H1 (cell line): ENCODE results near the gene ZNF423. TPM values are rescaled to one million over a fixed set of nuclear protein-coding genes. Genes with fewer than 3 reads are reported as not detected.

Experiments
- CTCF ChIA-PET: fragments of 300-600 bp; sonication (Branson Sonifier 250); formaldehyde crosslinking; loops from one replicate; lab custom pipeline; 2021; ENCODE audit not compliant: partially characterized antibody; lab: Charles Lee
- POLR2A ChIA-PET: fragments of 300-600 bp; sonication (Branson Sonifier 250); formaldehyde crosslinking; loops from one replicate; lab custom pipeline; 2021; ENCODE audit warnings: inconsistent platforms; ENCODE audit not compliant: partially characterized antibody; lab: Charles Lee
- DNase-seq, 2 experiments: peaks; one replicate each; pipeline versions ENCODE4 v3.0.0 to v3.0.0-alpha.2; 2010 to 2022; ENCODE audit warnings: low spot score in 2 of 2, low read depth in 1 of 2, mixed read lengths in 1 of 2
- FAIRE-seq: peaks from 2 replicates; lab custom pipeline; 2011; peaks lifted over from hg19 to GRCh38; lab: Jason Lieb, UNC
- H2AFZ ChIP-seq: 2 replicates; pipeline ENCODE4 v1.8.1; 2012; ENCODE audit warnings: low read length, inconsistent platforms
- H2AK5ac ChIP-seq: 2 replicates; pipeline ENCODE4 v1.6.1; 2013; ENCODE audit warnings: low read depth, low read length
- H2BK120ac ChIP-seq: replicated peaks from 2 replicates; pipeline ENCODE3; 2013; ENCODE audit warnings: low read depth, low read length, inconsistent platforms
- H2BK12ac ChIP-seq: 2 replicates; pipeline ENCODE4 v1.6.1; 2013; ENCODE audit warnings: low read depth, low read length
- H2BK15ac ChIP-seq: 2 replicates; pipeline ENCODE4 v1.6.1; 2013; ENCODE audit warnings: low read length
- H2BK20ac ChIP-seq: 2 replicates; pipeline ENCODE4 v1.6.1; 2013; ENCODE audit warnings: low read length
- H2BK5ac ChIP-seq: 2 replicates; pipeline ENCODE4 v1.6.1; 2013; ENCODE audit warnings: low read depth, low read length
- H3K14ac ChIP-seq: 2 replicates; pipeline ENCODE4 v1.6.1; 2013; ENCODE audit warnings: inconsistent platforms; ENCODE audit not compliant: insufficient read length
- H3K18ac ChIP-seq: 2 replicates; pipeline ENCODE4 v1.6.1; 2013; ENCODE audit warnings: low read length; ENCODE audit errors: extremely low read depth
- H3K23ac ChIP-seq: 2 replicates; pipeline ENCODE4 v1.6.1; 2013; ENCODE audit warnings: inconsistent platforms; ENCODE audit not compliant: insufficient read length
- H3K23me2 ChIP-seq: 2 replicates; pipeline ENCODE4 v1.6.1; 2013; ENCODE audit warnings: low read depth, low read length
- H3K27ac ChIP-seq: 2 replicates; pipeline ENCODE4 v1.6.1; 2011; ENCODE audit warnings: low read depth, low read length, inconsistent platforms
- H3K27me3 ChIP-seq, 4 experiments: replicated peaks in 1 of 4; 1 replicate in 1 of 4; 2 replicates in 3 of 4; pipeline versions ENCODE4 v1.6.1 to v1.8.1; 2011 to 2013; ENCODE audit warnings: low read length in 3 of 4, mild to moderate bottlenecking in 3 of 4, inconsistent platforms in 2 of 4, mixed read lengths in 2 of 4, moderate library complexity in 1 of 4; ENCODE audit not compliant: control insufficient read depth in 3 of 4, insufficient read depth in 3 of 4; ENCODE audit errors: extremely low read depth in 1 of 4
- H3K36me3 ChIP-seq, 4 experiments: 2 replicates each; pipeline versions ENCODE4 v1.6.1 to v1.8.1; 2011 to 2013; ENCODE audit warnings: mild to moderate bottlenecking in 4 of 4, low read length in 3 of 4, moderate library complexity in 2 of 4, control low read depth in 1 of 4, inconsistent platforms in 1 of 4; ENCODE audit not compliant: insufficient read depth in 4 of 4, control insufficient read depth in 2 of 4
- H3K4ac ChIP-seq: replicated peaks from 2 replicates; pipeline ENCODE3; 2013; ENCODE audit warnings: low read length, low read depth, mixed read lengths, inconsistent platforms; ENCODE audit not compliant: insufficient read length
- H3K4me1 ChIP-seq, 4 experiments: replicated peaks in 1 of 4; 1 replicate in 1 of 4; 2 replicates in 3 of 4; pipeline versions ENCODE4 v1.6.1 to v1.8.1; 2011 to 2013; ENCODE audit warnings: low read length in 3 of 4, inconsistent platforms in 2 of 4, mixed read lengths in 1 of 4; ENCODE audit not compliant: insufficient read depth in 4 of 4, control insufficient read depth in 3 of 4
- H3K4me2 ChIP-seq, 2 experiments: 2 replicates each; pipeline versions ENCODE4 v1.6.1 to v1.8.1; 2011 to 2013; ENCODE audit warnings: low read depth in 2 of 2, low read length in 2 of 2, control low read depth in 1 of 2, inconsistent platforms in 1 of 2, mild to moderate bottlenecking in 1 of 2; ENCODE audit not compliant: insufficient read depth in 1 of 2
- H3K4me3 ChIP-seq, 4 experiments: fragments of 200-600, 300-600 bp in 1 of 4; sonication (generic), shearing (Covaris generic), sonication (Bioruptor Twin) in 1 of 4; 2 replicates each; pipeline versions ENCODE4 v1.5.1 to v1.8.1; 2011 to 2016; ENCODE audit warnings: low read length in 4 of 4, low read depth in 3 of 4, control low read depth in 2 of 4, inconsistent platforms in 2 of 4, mild to moderate bottlenecking in 2 of 4, mixed read lengths in 1 of 4, moderate library complexity in 1 of 4; ENCODE audit not compliant: insufficient read depth in 2 of 4; ENCODE audit errors: extremely low read depth in 1 of 4
- H3K56ac ChIP-seq: replicated peaks from 2 replicates; pipeline ENCODE3; 2013; ENCODE audit warnings: low read depth, mild to moderate bottlenecking, mixed read lengths, low read length, inconsistent platforms; ENCODE audit not compliant: insufficient read length
- H3K79me1 ChIP-seq: 2 replicates; pipeline ENCODE4 v1.6.1; 2013; ENCODE audit warnings: low read depth, low read length, control low read depth
- H3K79me2 ChIP-seq, 2 experiments: 2 replicates each; pipeline versions ENCODE4 v1.6.1 to v1.8.1; 2012 to 2013; ENCODE audit warnings: low read length in 2 of 2, mild to moderate bottlenecking in 2 of 2, inconsistent platforms in 1 of 2; ENCODE audit not compliant: insufficient read depth in 2 of 2, control insufficient read depth in 1 of 2
- H3K9ac ChIP-seq, 4 experiments: replicated peaks in 1 of 4; 1 replicate in 1 of 4; 2 replicates in 3 of 4; pipeline versions ENCODE4 v1.6.1 to v1.8.1; 2011 to 2013; ENCODE audit warnings: low read depth in 3 of 4, low read length in 3 of 4, control low read depth in 2 of 4, mild to moderate bottlenecking in 2 of 4, moderate library complexity in 2 of 4, inconsistent platforms in 1 of 4; ENCODE audit errors: extremely low read depth in 1 of 4
- H3K9me3 ChIP-seq, 2 experiments: 2 replicates each; pipeline versions ENCODE4 v1.6.1 to v1.8.1; 2012 to 2013; ENCODE audit warnings: mild to moderate bottlenecking in 2 of 2, moderate library complexity in 2 of 2, control low read depth in 1 of 2, inconsistent platforms in 1 of 2, low read depth in 1 of 2, low read length in 1 of 2, mixed read lengths in 1 of 2; ENCODE audit not compliant: insufficient read depth in 2 of 2
- H4K20me1 ChIP-seq, 2 experiments: replicated peaks in 1 of 2; 2 replicates each; pipeline versions ENCODE3 to v1.8.1; 2011 to 2013; ENCODE audit warnings: inconsistent platforms in 2 of 2, low read length in 2 of 2, mild to moderate bottlenecking in 1 of 2; ENCODE audit not compliant: insufficient read depth in 2 of 2, control insufficient read depth in 1 of 2
- H4K5ac ChIP-seq: 2 replicates; pipeline ENCODE4 v1.6.1; 2013; ENCODE audit warnings: low read length, low read depth, mixed read lengths, inconsistent platforms; ENCODE audit not compliant: insufficient read length
- H4K8ac ChIP-seq: 2 replicates; pipeline ENCODE4 v1.8.0; 2013; ENCODE audit warnings: mild to moderate bottlenecking, moderate library complexity, low read length, inconsistent platforms; ENCODE audit not compliant: insufficient read depth; ENCODE audit errors: extremely low read depth
- H4K91ac ChIP-seq: replicated peaks from 2 replicates; pipeline ENCODE3; 2013; ENCODE audit warnings: low read length, mixed read lengths, inconsistent platforms; ENCODE audit not compliant: insufficient read length
- CTCF ChIP-seq, 3 experiments: IDR thresholded peaks; 1 replicate in 2 of 3; 2 replicates in 1 of 3; pipeline versions ENCODE4 v1.5.1 to v1.6.1; 2011; ENCODE audit warnings: low read length in 3 of 3, mild to moderate bottlenecking in 3 of 3, inconsistent platforms in 2 of 3, low read depth in 1 of 3, moderate library complexity in 1 of 3; ENCODE audit not compliant: insufficient read depth in 1 of 3; ENCODE audit errors: control extremely low read depth in 1 of 3
- EZH2 ChIP-seq: fragments of 200-600 bp; sonication (generic); IDR thresholded peaks from 2 replicates; pipeline ENCODE4 v1.7.1; 2012; ENCODE audit warnings: low read depth, mild to moderate bottlenecking, moderate library complexity, low read length, inconsistent platforms; ENCODE audit not compliant: severe bottlenecking
- HDAC2 ChIP-seq, 2 experiments: fragments of 300-600 bp in 1 of 2; sonication (generic) in 1 of 2; IDR thresholded peaks; 2 replicates each; pipeline ENCODE4 v1.6.1; 2011 to 2012; ENCODE audit warnings: low read depth in 2 of 2, low read length in 2 of 2, mild to moderate bottlenecking in 2 of 2, moderate library complexity in 2 of 2, borderline replicate concordance in 1 of 2, inconsistent platforms in 1 of 2
- RAD21 ChIP-seq, 2 experiments: IDR thresholded peaks in 1 of 2; conservative IDR thresholded peaks in 1 of 2; 2 replicates each; pipeline ENCODE4 v1.6.1; 2011; ENCODE audit warnings: low read depth in 2 of 2, low read length in 2 of 2, improper control_type of control experiment in 1 of 2, inconsistent platforms in 1 of 2, mild to moderate bottlenecking in 1 of 2, moderate library complexity in 1 of 2
- ZNF274 ChIP-seq: IDR thresholded peaks from 2 replicates; pipeline ENCODE4 v1.7.0; 2012; ENCODE audit warnings: low read length, borderline replicate concordance; ENCODE audit errors: extremely low read depth
- WGBS, 2 experiments: shearing (Covaris generic) in 1 of 2; methylation state at CpG; one replicate each; pipeline versions ENCODE4 v1.1.6 to v1.1.7; 2013 to 2015; ENCODE audit warnings: low lambda C conversion rate in 2 of 2, mixed read lengths in 2 of 2, inconsistent platforms in 1 of 2, low coverage in 1 of 2, missing lambda C conversion rate in 1 of 2; ENCODE audit not compliant: insufficient replicate concordance in 2 of 2, insufficient coverage in 1 of 2, insufficient read length in 1 of 2; ENCODE audit errors: extremely low coverage in 1 of 2, missing lambda C conversion rate in 1 of 2; 5-methylcytosine and 5-hydroxymethylcytosine counted together
- polyA plus RNA-seq, 7 experiments: library from polyadenylated mRNA; depleted of rRNA in 3 of 7; stranded (reverse) in 5 of 7; unstranded in 2 of 7; fragments of >200 nt in 5 of 7; fragments of 200-250 nt in 2 of 7; gene quantifications; 1 replicate in 5 of 7; 2 replicates in 1 of 7; 4 replicates in 1 of 7; pipeline versions ENCODE4 v1.2.1 to v1.2.3, GENCODE V29; 2011 to 2013; ENCODE audit warnings: missing spikeins in 2 of 7, mixed read lengths in 2 of 7
- total RNA-seq: library from RNA; stranded (reverse); fragmentation: NEBNext Ultra II Directional; extraction: Animal tissue kit (Norgen Biotek cat#: 25700); gene quantifications from 2 replicates; pipeline ENCODE4 v1.2.1, GENCODE V29; 2021

Gene ZNF423
- total and polyA plus RNA-seq, 2 of the 8 experiments (the other 6 are each of a cell fraction or from before 2014, with no cell fraction given): 38.2 to 52.3 TPM

- H3K9me3 ChIP-seq: no peaks in the 10 kb centered on the region
- no peak overlapping the region for H3K4me2 ChIP-seq
- no peak overlapping the region for H2BK5ac ChIP-seq
- H3K27me3 ChIP-seq: no peaks in the 10 kb centered on the region
- no peak overlapping the region for H3K18ac ChIP-seq
- H3K27ac ChIP-seq: no peak overlapping the region
- no peak overlapping the region for H3K14ac ChIP-seq
- H2BK120ac ChIP-seq: no peak overlapping the region
- CTCF ChIA-PET: interaction anchor here (0.7 to 7.2 kb wide), 62 partner anchors 8 to 393 kb away, joined by 3 to 165 read pairs (median 4); no protein-coding TSS in a partner anchor
- 76% methylated on average over 8 of the region's 8 CpGs; no CpG with 5 or more reads in 1 of the 2 experiments for WGBS, 2 experiments
- H4K8ac ChIP-seq: no peak overlapping the region
- no peak for TF ChIP-seq EZH2
- TF ChIP-seq CTCF (IDR thresholded peaks at IDR 0.05; ENCODE audit: control extremely low read depth in 1 of 3, insufficient read depth in 1 of 3, low read depth in 1 of 3, low read length in 3 of 3): peak; percentile 30 to 45 (median 33)
- TF ChIP-seq HDAC2 (IDR thresholded peaks at IDR 0.05; ENCODE audit: borderline replicate concordance in 1 of 2, low read depth in 2 of 2, low read length in 2 of 2): no peak
- TF ChIP-seq ZNF274: no peak
- peak; percentile 52 to 67; a peak in 3 of 4 replicates for TF ChIP-seq RAD21 (IDR thresholded peaks at IDR 0.05 in 1 of 2, conservative IDR thresholded peaks at IDR 0.05 in 1 of 2; ENCODE audit: low read depth in 2 of 2, low read length in 2 of 2)
- H3K23ac ChIP-seq: no peak overlapping the region
- 0 out of 2 replicates have a peak overlapping the region, but pooled peaks have one; percentile 5 for H2BK15ac ChIP-seq
- POLR2A ChIA-PET: interaction anchor here (0.7 to 1.1 kb wide), 3 partner anchors 11 to 37 kb away, joined by 3 to 4 read pairs (median 4); no protein-coding TSS in a partner anchor
- H3K36me3 ChIP-seq: no peaks in the 10 kb centered on the region
- no peak overlapping the region for H2BK20ac ChIP-seq
- peaks cover 0 to 10% of the 10 kb centered on the region in 2 experiments; a peak in 1 of 4 replicates for H3K79me2 ChIP-seq
- DNase-seq (peak in 1 of 2 experiments; percentile 47), FAIRE-seq (no peak)
- H3K9ac ChIP-seq: no peak overlapping the region
- no peak overlapping the region for H2AFZ ChIP-seq
- H4K91ac ChIP-seq: no peak overlapping the region
- no peak overlapping the region for H2AK5ac ChIP-seq
- H3K56ac ChIP-seq: no peak overlapping the region
- no peaks in the 10 kb centered on the region for H4K20me1 ChIP-seq
- peaks cover 2% of the 10 kb centered on the region; the same call in 1 of the 2 replicates for H3K79me1 ChIP-seq
- no peak overlapping the region for H4K5ac ChIP-seq
- peaks cover 2% of the 10 kb centered on the region; the same call in 1 of the 2 replicates for H3K23me2 ChIP-seq
- H3K4me1 ChIP-seq: peaks cover 13 to 37% (median 19%) of the 10 kb centered on the region in 4 experiments
- H3K4ac ChIP-seq: no peak overlapping the region
- H2BK12ac ChIP-seq: no peak overlapping the region
- no peak overlapping the region for H3K4me3 ChIP-seq
Measured at GRCh38 chr16:49593424-49594040, 262.4 kb downstream of the ZNF423 start.
